Measurements from ENCODE around the gene CYP4F8.

DNA sequence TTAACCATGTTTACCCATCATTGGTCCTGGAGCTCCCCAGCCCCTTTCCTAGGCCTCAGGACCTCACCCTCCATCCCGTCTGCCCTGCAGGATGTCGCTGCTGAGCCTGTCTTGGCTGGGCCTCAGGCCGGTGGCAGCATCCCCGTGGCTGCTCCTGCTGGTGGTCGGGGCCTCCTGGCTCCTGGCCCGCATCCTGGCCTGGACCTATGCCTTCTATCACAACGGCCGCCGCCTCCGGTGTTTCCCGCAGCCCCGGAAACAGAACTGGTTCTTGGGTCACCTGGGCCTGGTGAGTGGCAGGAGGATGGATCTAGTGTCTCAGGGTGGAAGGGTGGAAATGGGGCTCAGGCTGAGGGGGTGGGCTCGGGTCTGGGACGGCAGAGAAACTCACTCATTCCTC is 508 bp downstream of the CYP4F8 start:
- TF ChIP-seq, protein P1, sequence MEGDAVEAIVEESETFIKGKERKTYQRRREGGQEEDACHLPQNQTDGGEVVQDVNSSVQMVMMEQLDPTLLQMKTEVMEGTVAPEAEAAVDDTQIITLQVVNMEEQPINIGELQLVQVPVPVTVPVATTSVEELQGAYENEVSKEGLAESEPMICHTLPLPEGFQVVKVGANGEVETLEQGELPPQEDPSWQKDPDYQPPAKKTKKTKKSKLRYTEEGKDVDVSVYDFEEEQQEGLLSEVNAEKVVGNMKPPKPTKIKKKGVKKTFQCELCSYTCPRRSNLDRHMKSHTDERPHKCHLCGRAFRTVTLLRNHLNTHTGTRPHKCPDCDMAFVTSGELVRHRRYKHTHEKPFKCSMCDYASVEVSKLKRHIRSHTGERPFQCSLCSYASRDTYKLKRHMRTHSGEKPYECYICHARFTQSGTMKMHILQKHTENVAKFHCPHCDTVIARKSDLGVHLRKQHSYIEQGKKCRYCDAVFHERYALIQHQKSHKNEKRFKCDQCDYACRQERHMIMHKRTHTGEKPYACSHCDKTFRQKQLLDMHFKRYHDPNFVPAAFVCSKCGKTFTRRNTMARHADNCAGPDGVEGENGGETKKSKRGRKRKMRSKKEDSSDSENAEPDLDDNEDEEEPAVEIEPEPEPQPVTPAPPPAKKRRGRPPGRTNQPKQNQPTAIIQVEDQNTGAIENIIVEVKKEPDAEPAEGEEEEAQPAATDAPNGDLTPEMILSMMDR (IDR thresholded peaks at IDR 0.05 in 8 of 11, conservative IDR thresholded peaks at IDR 0.05 in 3 of 11) = no peak
- no peak for TF ChIP-seq POLR2A (IDR thresholded peaks at IDR 0.05)
- TF ChIP-seq POLR2AphosphoS5 (IDR thresholded peaks at IDR 0.05) = no peak

All from spleen (tissue), 7 donors.